Measurements from ENCODE around the gene SSH2. TPM values are rescaled to one million over a fixed set of nuclear protein-coding genes. Genes with fewer than 3 reads are reported as not detected.
"Not testable (repeated sequence)": the region's sequence is repeated elsewhere in the genome, so short reads cannot be mapped to it uniquely, and the experiment has no call there.

Gene SSH2
- total and polyA plus RNA-seq, 2 experiments from 2014 or later, result 32.4 to 43.2 TPM

DNA sequence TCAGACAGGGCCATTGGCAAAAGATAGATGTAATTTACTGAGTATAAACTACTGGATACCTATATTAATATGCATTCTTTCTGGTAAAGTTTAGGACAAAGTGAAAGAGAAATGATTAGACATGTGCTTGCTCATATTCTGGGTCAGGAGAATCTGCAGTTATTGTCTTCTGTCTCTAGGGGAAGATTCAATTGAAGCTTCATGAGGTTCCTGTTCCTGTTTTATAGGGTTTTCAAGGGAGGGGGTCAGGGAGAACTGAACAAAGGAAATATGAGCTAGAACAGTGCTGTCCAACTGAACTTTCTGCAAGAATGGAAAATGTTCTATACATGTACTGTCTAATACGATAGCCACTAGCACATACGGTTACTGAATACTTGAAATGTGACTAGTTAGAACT, 248.0 kb downstream of the SSH2 start:
- Histone ChIP-seq H3K4me3 (no peak overlapping the region), H3K27me3 (no peaks in the 10 kb centered on the region), H3K9me3 (ENCODE audit: low read depth) (no peaks in the 10 kb centered on the region), H3K27ac (peak overlapping the region; percentile 28), H3K4me1 (ENCODE audit: low read depth) (peaks cover 3% of the 10 kb centered on the region), H3K36me3 (peaks cover 4% of the 10 kb centered on the region)
- TF ChIP-seq, protein P1, sequence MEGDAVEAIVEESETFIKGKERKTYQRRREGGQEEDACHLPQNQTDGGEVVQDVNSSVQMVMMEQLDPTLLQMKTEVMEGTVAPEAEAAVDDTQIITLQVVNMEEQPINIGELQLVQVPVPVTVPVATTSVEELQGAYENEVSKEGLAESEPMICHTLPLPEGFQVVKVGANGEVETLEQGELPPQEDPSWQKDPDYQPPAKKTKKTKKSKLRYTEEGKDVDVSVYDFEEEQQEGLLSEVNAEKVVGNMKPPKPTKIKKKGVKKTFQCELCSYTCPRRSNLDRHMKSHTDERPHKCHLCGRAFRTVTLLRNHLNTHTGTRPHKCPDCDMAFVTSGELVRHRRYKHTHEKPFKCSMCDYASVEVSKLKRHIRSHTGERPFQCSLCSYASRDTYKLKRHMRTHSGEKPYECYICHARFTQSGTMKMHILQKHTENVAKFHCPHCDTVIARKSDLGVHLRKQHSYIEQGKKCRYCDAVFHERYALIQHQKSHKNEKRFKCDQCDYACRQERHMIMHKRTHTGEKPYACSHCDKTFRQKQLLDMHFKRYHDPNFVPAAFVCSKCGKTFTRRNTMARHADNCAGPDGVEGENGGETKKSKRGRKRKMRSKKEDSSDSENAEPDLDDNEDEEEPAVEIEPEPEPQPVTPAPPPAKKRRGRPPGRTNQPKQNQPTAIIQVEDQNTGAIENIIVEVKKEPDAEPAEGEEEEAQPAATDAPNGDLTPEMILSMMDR (IDR thresholded peaks at IDR 0.05; ENCODE audit: low read depth, low read length), result no peak
- DNase-seq (ENCODE audit: low read depth in 1 of 2, low spot score in 1 of 2), result no peak

DNA sequence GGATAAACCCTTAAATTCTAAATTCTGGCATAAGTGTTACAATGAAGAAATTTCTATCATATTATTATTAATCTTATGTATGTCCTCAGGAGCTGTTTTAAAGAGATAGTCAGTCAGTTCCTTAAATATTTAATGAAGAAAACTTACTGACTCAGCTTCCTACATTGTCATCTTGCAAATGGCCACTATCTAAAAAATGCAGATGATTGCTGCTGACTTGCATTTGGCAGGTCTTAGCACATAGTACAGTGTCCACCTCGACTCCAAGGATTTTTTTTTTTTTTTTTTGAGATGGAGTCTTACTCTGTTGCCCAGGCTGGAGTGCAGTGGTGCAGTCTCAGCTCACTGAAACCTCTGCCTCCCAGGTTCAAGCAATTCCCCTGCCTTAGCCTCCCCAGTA, 252.2 kb downstream of the SSH2 start:
- DNase-seq (ENCODE audit: low read depth in 1 of 2, low spot score in 1 of 2), result peak in 1 of 2 donors; percentile 70
- TF ChIP-seq, protein P1 (IDR thresholded peaks at IDR 0.05; ENCODE audit: low read depth, low read length), result no peak
- H3K9me3 ChIP-seq (ENCODE audit: low read depth), result no peaks in the 10 kb centered on the region
- no peak overlapping the region for H3K27ac ChIP-seq
- H3K4me1 ChIP-seq (ENCODE audit: low read depth), result peaks cover 4% of the 10 kb centered on the region
- H3K36me3 ChIP-seq, result peaks cover 10% of the 10 kb centered on the region
- no peaks in the 10 kb centered on the region for H3K27me3 ChIP-seq
- no peak overlapping the region for H3K4me3 ChIP-seq

DNA sequence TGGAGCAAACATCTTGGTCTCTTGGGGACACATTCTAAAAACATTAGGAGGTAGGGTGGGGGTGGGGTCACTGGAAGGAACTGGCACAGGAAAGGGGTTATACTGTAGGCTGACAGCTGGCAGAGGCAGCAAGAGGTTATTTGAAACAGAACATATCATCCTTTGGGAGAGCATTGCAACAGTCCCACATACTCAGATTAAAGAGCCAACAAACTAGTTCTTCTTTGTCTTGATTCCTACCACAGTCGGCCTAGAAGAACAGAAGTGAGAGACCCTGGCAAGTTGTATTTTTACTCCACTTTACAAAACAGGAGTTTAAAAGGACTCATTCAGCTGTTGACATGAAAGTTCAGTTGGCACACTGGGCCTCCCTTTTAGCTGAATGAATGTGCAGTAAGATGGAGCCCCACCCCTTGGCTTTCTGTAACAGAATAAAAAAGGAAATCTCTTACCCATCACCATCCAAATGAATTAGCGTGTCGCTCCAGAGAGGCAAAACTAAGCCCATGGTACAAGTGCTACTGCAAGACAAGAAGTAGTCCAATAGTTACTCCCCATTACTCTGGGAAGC, 252.7 kb downstream of the SSH2 start:
- H3K27ac ChIP-seq, result peak overlapping the region; percentile 58
- no peaks in the 10 kb centered on the region for H3K27me3 ChIP-seq
- TF ChIP-seq, protein P1 (IDR thresholded peaks at IDR 0.05; ENCODE audit: low read depth, low read length), result no peak
- H3K36me3 ChIP-seq, result peaks cover 10% of the 10 kb centered on the region
- peaks cover 4% of the 10 kb centered on the region for H3K4me1 ChIP-seq (ENCODE audit: low read depth)
- no peak overlapping the region for H3K4me3 ChIP-seq
- DNase-seq (ENCODE audit: low read depth in 1 of 2, low spot score in 1 of 2), result peak in 1 of 2 donors; percentile 88
- H3K9me3 ChIP-seq (ENCODE audit: low read depth), result no peaks in the 10 kb centered on the region

DNA sequence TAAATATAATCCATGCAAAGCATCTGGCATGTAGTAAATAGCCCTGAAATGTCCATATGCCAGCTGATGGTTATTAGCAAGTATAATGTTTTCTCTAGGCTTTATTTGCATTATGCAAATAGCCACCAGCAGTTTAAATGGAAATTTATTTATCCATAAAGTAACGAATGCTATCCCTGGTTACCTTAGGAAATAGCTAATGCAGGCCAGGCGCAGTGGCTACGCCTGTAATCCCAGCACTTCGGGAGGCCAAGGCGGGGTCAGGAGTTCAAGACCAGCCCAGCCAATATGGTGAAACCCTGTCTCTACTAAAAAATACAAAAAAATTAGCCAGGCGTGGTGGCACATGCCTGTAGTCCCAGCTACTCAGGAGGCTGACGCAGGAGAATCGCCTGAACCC, 254.1 kb downstream of the SSH2 start:
- not testable (repeated sequence) for H3K27me3 ChIP-seq; H3K4me1 ChIP-seq (ENCODE audit: low read depth); DNase-seq (ENCODE audit: low read depth in 1 of 2, low spot score in 1 of 2); H3K27ac ChIP-seq; H3K4me3 ChIP-seq; H3K9me3 ChIP-seq (ENCODE audit: low read depth)
- H3K36me3 ChIP-seq, result peaks cover 19% of the 10 kb centered on the region

DNA sequence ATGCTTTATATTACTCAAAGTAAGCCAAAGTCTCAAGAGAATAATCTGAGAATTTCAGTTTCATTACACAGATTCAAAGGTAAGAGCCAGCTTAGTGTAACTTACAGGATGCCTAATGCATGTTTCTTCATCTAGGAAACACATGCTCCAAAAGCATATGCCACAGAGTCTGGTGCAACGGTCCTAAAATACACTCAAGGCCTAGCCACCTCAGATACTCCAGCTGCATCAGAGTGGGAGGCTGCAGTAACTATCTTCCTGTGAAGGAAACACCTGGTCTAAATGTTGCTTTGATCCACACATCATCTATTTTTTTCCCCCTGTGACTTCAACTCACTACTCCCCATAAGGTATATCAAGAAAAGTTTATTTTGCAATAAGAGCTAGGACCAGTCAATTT, 255.7 kb downstream of the SSH2 start:
- Histone ChIP-seq H3K27me3 (no peaks in the 10 kb centered on the region), H3K27ac (peak overlapping the region; percentile 16), H3K4me1 (ENCODE audit: low read depth) (peaks cover 4% of the 10 kb centered on the region), H3K4me3 (no peak overlapping the region), H3K36me3 (peaks cover 19% of the 10 kb centered on the region), H3K9me3 (ENCODE audit: low read depth) (no peaks in the 10 kb centered on the region)
- TF ChIP-seq, protein P1 (IDR thresholded peaks at IDR 0.05; ENCODE audit: low read depth, low read length), result no peak
- no peak for DNase-seq (ENCODE audit: low read depth in 1 of 2, low spot score in 1 of 2)

DNA sequence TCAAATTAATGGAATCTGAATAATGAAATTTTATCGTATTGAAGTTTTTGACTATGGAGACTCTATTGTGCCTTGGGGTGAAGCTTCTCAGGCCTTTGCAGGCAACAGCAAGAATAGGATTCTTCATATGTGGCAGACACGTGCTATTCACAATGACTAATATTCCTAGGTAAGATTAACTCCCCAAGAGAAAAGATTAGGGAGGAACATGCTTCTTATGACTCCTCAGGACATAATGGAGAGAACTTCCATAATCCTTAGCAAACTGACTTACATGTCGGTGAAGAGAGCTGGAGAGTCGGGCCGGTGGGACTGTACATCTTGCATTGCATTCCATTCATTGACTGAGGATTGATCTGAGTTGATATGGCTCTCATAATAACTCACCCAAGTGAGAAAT, 258.4 kb downstream of the SSH2 start:
- no peak for DNase-seq (ENCODE audit: low read depth in 1 of 2, low spot score in 1 of 2)
- peak overlapping the region; percentile 100 for H3K27ac ChIP-seq

More for the DNA sequence above, 258.4 kb downstream of the SSH2 start:
- H3K4me3 ChIP-seq, result no peak overlapping the region
- peaks cover 25% of the 10 kb centered on the region for H3K36me3 ChIP-seq
- H3K4me1 ChIP-seq (ENCODE audit: low read depth), result peaks cover 12% of the 10 kb centered on the region
- TF ChIP-seq, protein P1 (IDR thresholded peaks at IDR 0.05; ENCODE audit: low read depth, low read length), result no peak
- H3K9me3 ChIP-seq (ENCODE audit: low read depth), result no peaks in the 10 kb centered on the region
- H3K27me3 ChIP-seq, result no peaks in the 10 kb centered on the region
